Transverse colon (tissue), 4 donors: ENCODE data around the gene SORCS3. TPM values are rescaled to one million over a fixed set of nuclear protein-coding genes. Genes with fewer than 3 reads are reported as not detected.
A peak's percentile ranks its signal among the peaks of the same experiment; 100 is the strongest.

ENCODE experiments used
- DNase-seq: peaks from one replicate; pipeline ENCODE4 v3.0.0-alpha.2; 2019
- H3K27ac ChIP-seq, 4 donors: fragments of 200-600 bp; sonication (generic); 2 replicates each; pipeline ENCODE4 v1.5.1; 2016 to 2018; ENCODE audit warnings: inconsistent platforms in 4 of 4
- H3K27me3 ChIP-seq: fragments of 200-600 bp; sonication (generic); 2 replicates; pipeline ENCODE4 v1.5.1; 2017; ENCODE audit warnings: inconsistent platforms
- H3K36me3 ChIP-seq, 4 donors: fragments of 200-600 bp; sonication (generic); 2 replicates each; pipeline ENCODE4 v1.5.1; 2017 to 2019; ENCODE audit warnings: inconsistent platforms in 4 of 4
- H3K4me1 ChIP-seq, 4 donors: fragments of 200-600 bp; sonication (generic); 2 replicates each; pipeline ENCODE4 v1.5.1; 2017 to 2020; ENCODE audit warnings: inconsistent platforms in 4 of 4
- H3K4me3 ChIP-seq, 4 donors: fragments of 200-600 bp; sonication (generic); 1 replicate in 1 of 4; 2 replicates in 3 of 4; pipeline versions ENCODE4 v1.5.1 to v1.6.1; 2017 to 2019; ENCODE audit warnings: inconsistent platforms in 4 of 4
- H3K9me3 ChIP-seq, 2 donors: fragments of 200-600 bp; sonication (generic); 2 replicates each; pipeline ENCODE4 v1.5.1; 2017 to 2019; ENCODE audit warnings: inconsistent platforms in 2 of 2
- EP300 ChIP-seq: sonication (generic); formaldehyde crosslinking; IDR thresholded peaks from one replicate; pipeline ENCODE4 v1.6.1; 2017; ENCODE audit warnings: antibody characterized with exemption, low read depth
- POLR2A ChIP-seq: fragments of 450-650 bp; IDR thresholded peaks from one replicate; pipeline ENCODE4 v1.6.1; 2016; ENCODE audit warnings: antibody characterized with exemption, mild to moderate bottlenecking, moderate library complexity
- POLR2AphosphoS5 ChIP-seq, 3 donors: sonication (generic); formaldehyde crosslinking; IDR thresholded peaks; one replicate each; pipeline ENCODE4 v1.6.1; 2016; ENCODE audit warnings: antibody characterized with exemption in 3 of 3
- WGBS, 2 donors: methylation state at CpG; one replicate each; pipeline ENCODE4 v1.1.5; 2018; ENCODE audit warnings: low coverage in 1 of 2; 5-methylcytosine and 5-hydroxymethylcytosine counted together
- in situ Hi-C, 4 donors: fragments of 200-750 bp; cut with MboI; loops; one replicate each; pipeline versions ENCODE4 v1.15.0 to v1.15.1; 2017; ENCODE audit warnings: low sequenced_read_pairs in 3 of 4, low pct_ligation_motif_present in 1 of 4, low pct_unique_long_range_greater_than_20kb in 1 of 4
- intact Hi-C: fragments of 100-400 bp; cut with DNase I; formaldehyde crosslinking; loops from one replicate; pipeline ENCODE4 v1.15.1; 2023; ENCODE audit warnings: low total_unique reads
- total RNA-seq, 4 donors: library from RNA; depleted of rRNA; stranded (reverse); fragments of >200 nt; gene quantifications; one replicate each; pipeline ENCODE4 v1.1.0, GENCODE V29; 2016
- TF ChIP-seq, protein P1 (sequence below), 5 experiments: fragments of 200-600 bp in 3 of 5; fragments of 450-650 bp in 2 of 5; sonication (generic) in 3 of 5; IDR thresholded peaks; 1 replicate in 2 of 5; 2 replicates in 3 of 5; pipeline ENCODE4 v1.5.1; 2016 to 2017; ENCODE audit warnings: antibody characterized with exemption in 5 of 5, inconsistent platforms in 3 of 5, mild to moderate bottlenecking in 2 of 5, moderate library complexity in 1 of 5

Gene SORCS3
- total RNA-seq, 4 donors from 2014 or later = 0.14 to 0.32 TPM; not detected in 2

DNA sequence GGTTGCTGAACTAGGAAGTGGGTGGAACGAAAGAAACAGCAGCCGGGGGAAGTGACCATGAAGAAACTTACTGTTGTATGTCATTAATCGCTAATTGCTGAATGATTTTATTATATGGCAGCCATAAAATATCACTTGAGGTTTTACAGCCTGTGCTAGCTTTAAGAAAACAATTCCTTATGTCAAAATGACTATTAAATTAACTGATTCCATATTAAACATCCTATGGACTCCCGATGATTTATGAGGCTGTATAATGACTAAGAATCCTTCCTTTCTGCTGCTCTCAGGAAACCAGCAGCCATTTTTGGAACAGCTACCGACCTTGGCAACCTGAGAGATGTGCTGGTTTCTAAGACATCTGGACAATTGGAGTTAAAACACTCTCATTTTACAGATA is 421.9 kb downstream of the SORCS3 start:
- intact Hi-C loops (no loop called here), in situ Hi-C loops (loop anchor here in 3 of 4 donors (25.0 kb wide), 1 partner anchor 624 kb away; no protein-coding TSS in a partner anchor)
- no peak for DNase-seq
- Histone ChIP-seq H3K27ac (no peak overlapping the region), H3K36me3 (no peaks in the 10 kb centered on the region), H3K4me1 (no peaks in the 10 kb centered on the region), H3K4me3 (no peak overlapping the region), H3K27me3 (no peaks in the 10 kb centered on the region), H3K9me3 (no peaks in the 10 kb centered on the region)
- TF ChIP-seq POLR2AphosphoS5 (IDR thresholded peaks at IDR 0.05) = no peak
- no peak for TF ChIP-seq POLR2A
- no peak for TF ChIP-seq EP300
- TF ChIP-seq, protein P1, sequence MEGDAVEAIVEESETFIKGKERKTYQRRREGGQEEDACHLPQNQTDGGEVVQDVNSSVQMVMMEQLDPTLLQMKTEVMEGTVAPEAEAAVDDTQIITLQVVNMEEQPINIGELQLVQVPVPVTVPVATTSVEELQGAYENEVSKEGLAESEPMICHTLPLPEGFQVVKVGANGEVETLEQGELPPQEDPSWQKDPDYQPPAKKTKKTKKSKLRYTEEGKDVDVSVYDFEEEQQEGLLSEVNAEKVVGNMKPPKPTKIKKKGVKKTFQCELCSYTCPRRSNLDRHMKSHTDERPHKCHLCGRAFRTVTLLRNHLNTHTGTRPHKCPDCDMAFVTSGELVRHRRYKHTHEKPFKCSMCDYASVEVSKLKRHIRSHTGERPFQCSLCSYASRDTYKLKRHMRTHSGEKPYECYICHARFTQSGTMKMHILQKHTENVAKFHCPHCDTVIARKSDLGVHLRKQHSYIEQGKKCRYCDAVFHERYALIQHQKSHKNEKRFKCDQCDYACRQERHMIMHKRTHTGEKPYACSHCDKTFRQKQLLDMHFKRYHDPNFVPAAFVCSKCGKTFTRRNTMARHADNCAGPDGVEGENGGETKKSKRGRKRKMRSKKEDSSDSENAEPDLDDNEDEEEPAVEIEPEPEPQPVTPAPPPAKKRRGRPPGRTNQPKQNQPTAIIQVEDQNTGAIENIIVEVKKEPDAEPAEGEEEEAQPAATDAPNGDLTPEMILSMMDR (IDR thresholded peaks at IDR 0.05) = no peak
- WGBS, 2 donors = 29 to 30% methylated on average over 4 to 5 of the region's 5 CpGs

DNA sequence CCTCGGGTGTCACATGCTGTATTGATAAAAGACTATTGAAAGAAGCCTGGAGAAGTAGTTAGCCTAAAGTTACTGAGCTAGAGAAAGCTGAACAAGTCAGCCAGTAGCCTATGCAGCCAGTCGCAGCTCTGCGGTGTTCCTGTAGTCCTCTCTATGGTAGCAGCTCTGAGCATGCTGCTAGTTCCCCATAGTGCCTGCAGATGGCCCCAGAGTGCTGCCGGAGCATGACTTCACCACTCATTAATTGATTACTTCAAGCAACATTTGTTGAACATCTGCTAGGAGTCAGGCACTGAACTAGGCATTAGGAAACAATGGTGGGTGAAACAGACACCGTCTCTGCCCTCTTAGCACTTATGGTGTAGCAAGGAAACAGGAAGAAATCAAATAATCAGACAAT is 422.7 kb downstream of the SORCS3 start:
- Histone ChIP-seq H3K27ac (no peak overlapping the region), H3K4me1 (no peaks in the 10 kb centered on the region), H3K27me3 (no peaks in the 10 kb centered on the region), H3K9me3 (no peaks in the 10 kb centered on the region), H3K4me3 (no peak overlapping the region), H3K36me3 (no peaks in the 10 kb centered on the region)
- in situ Hi-C loops (loop anchor here in 3 of 4 donors (25.0 kb wide), 1 partner anchor 624 kb away; no protein-coding TSS in a partner anchor), intact Hi-C loops (no loop called here)
- DNase-seq = peak; percentile 31
- TF ChIP-seq, protein P1 (IDR thresholded peaks at IDR 0.05) = peak; percentile 26 to 59 (median 56)
- TF ChIP-seq POLR2AphosphoS5 (IDR thresholded peaks at IDR 0.05) = no peak
- WGBS, 2 donors = 17 to 19% methylated on average over 2 to 5 of the region's 5 CpGs

DNA sequence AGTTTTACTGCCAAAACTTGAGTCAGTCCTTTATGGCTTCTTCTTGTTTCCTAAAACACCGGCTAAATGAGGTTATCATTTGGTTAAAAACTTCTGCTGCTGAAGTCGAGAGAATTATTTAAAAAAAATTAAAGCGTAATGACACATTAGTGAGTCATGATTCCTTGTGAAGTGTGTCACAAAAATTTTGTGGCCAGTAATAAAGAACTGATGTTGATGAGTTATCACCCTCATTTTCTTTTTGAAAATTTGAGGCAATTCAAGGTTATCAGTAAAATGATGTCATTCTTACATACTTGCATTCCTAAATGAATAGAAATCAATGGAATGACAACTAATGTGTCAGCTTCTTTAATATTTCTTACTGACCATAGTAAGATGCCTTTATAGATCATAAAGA is 427.4 kb downstream of the SORCS3 start:
- Histone ChIP-seq H3K27me3 (no peaks in the 10 kb centered on the region), H3K27ac (no peak overlapping the region), H3K36me3 (no peaks in the 10 kb centered on the region), H3K4me3 (no peak overlapping the region), H3K9me3 (no peaks in the 10 kb centered on the region), H3K4me1 (no peaks in the 10 kb centered on the region)
- no peak for DNase-seq
- WGBS, 2 donors = 71 to 93% methylated on average over 3 of the region's 3 CpGs
- intact Hi-C loops = no loop called here
- TF ChIP-seq POLR2AphosphoS5 (IDR thresholded peaks at IDR 0.05) = no peak
- TF ChIP-seq EP300 = no peak
- no peak for TF ChIP-seq POLR2A
- TF ChIP-seq, protein P1 (IDR thresholded peaks at IDR 0.05) = no peak
- in situ Hi-C loops = loop anchor here in 3 of 4 donors (25.0 kb wide), 1 partner anchor 619 kb away; no protein-coding TSS in a partner anchor

DNA sequence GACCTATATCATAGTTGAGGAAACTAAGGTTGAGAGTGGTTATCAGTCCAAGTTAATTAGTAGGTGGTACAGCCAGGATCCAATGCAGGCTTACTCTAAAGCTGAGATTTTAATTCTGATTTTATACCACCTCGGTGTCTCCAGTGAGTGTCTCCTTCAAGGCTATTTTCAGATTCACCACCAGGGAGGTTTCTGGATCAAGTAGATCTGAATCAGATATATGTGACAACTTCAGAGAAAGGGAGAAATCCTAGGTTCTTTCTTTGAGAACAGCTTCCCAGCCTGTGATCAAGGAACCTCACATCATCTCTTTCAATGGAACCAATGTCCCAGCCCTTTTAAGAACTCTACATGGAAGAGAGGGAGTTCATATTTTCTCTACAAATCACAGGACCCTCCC is 429.2 kb downstream of the SORCS3 start:
- Histone ChIP-seq H3K4me1 (no peaks in the 10 kb centered on the region), H3K27me3 (no peaks in the 10 kb centered on the region), H3K9me3 (no peaks in the 10 kb centered on the region), H3K27ac (no peak overlapping the region), H3K4me3 (no peak overlapping the region), H3K36me3 (no peaks in the 10 kb centered on the region)
- in situ Hi-C loops (loop anchor here in 3 of 4 donors (25.0 kb wide), 1 partner anchor 617 kb away; no protein-coding TSS in a partner anchor), intact Hi-C loops (no loop called here)
- WGBS, 2 donors = 44 to 74% methylated on average over 1 of the region's 1 CpG
- TF ChIP-seq POLR2A = no peak
- TF ChIP-seq, protein P1 (IDR thresholded peaks at IDR 0.05) = no peak
- TF ChIP-seq EP300 = no peak
- TF ChIP-seq POLR2AphosphoS5 (IDR thresholded peaks at IDR 0.05) = no peak
- no peak for DNase-seq
